ENCODE data around the gene GEMIN4. TPM values are rescaled to one million over a fixed set of nuclear protein-coding genes. Genes with fewer than 3 reads are reported as not detected.
A peak's percentile ranks its signal among the peaks of the same experiment; 100 is the strongest.

Gene GEMIN4
- total and polyA plus RNA-seq, 10 of the 15 experiments (the other 5 are each of a cell fraction or from before 2014, with no cell fraction given), result 2.4 to 55.6 (median 34.5) TPM

DNA sequence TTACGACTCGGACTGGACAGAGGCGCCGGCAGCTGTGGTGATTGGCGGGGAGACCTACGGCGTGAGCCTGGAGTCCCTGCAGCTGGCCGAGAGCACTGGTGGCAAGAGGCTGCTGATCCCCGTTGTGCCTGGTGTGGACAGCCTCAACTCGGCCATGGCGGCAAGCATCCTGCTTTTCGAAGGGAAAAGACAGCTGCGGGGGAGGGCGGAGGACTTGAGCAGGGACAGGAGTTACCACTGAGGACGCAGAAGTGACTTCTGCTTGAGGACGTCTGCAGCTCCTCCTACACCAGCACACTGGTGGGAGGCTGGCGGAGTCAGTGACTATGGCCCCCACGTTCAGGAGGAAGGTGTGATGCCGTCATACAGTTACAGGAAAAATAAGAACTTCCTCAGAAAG lies 39.8 kb upstream of the GEMIN4 start:
- Histone ChIP-seq H3K9ac (ENCODE audit: control insufficient read depth, insufficient read depth, low read length) (no peak overlapping the region), H3K9me3 (replicated peaks; ENCODE audit: control insufficient read depth, insufficient read depth, low read length) (no peaks in the 10 kb centered on the region), H2AFZ (ENCODE audit: control insufficient read depth, low read depth, low read length) (no peak overlapping the region), H3K4me3 (no peak overlapping the region), H3K4me1 (ENCODE audit: control insufficient read depth, insufficient read depth, low read length) (no peaks in the 10 kb centered on the region), H3K27ac (ENCODE audit: control insufficient read depth, insufficient read depth) (no peak overlapping the region), H4K20me1 (ENCODE audit: control insufficient read depth, insufficient read depth) (no peaks in the 10 kb centered on the region), H3K27me3 (replicated peaks in 1 of 2; ENCODE audit: control insufficient read depth in 2 of 2, insufficient read depth in 2 of 2, low read length in 1 of 2) (no peaks in the 10 kb centered on the region), H3K4me2 (ENCODE audit: control insufficient read depth, insufficient read depth) (no peak overlapping the region), H3K79me2 (ENCODE audit: control insufficient read depth, insufficient read depth, low read length) (no peaks in the 10 kb centered on the region), H3K36me3 (ENCODE audit: control insufficient read depth in 2 of 2, insufficient read depth in 2 of 2, low read length in 1 of 2) (peaks cover 6 to 11% of the 10 kb centered on the region in 2 experiments; a peak in 3 of 4 replicates)
- ChIA-PET RAD21 (ENCODE audit: unreplicated experiment) (no interaction called here), POLR2A (no interaction called here), CTCF (interaction anchor here (1.2 to 1.3 kb wide), 2 partner anchors 14 to 189 kb away, joined by 3 to 5 read pairs; no protein-coding TSS in a partner anchor), SMC1A (ENCODE audit: uncharacterized antibody, unreplicated experiment) (no interaction called here)
- in situ Hi-C loops (cut with MboI), result no loop called here
- TSS peak; percentile 31 for BruUV-seq (replicated peaks)
- 92% methylated on average over 19 of the region's 19 CpGs for WGBS (ENCODE audit: insufficient coverage, insufficient replicate concordance, low lambda C conversion rate, missing lambda C conversion rate)
- DNase-seq (ENCODE audit: low read depth, low spot score), result no peak
- intact Hi-C loops (cut with micrococcal nuclease; ENCODE audit: unreplicated experiment), result no loop called here
- no peak for ATAC-seq
- no peak for TF ChIP-seq MTA3 (IDR thresholded peaks at IDR 0.05; ENCODE audit: borderline replicate concordance, low read length)
- no peak for TF ChIP-seq MEF2A (IDR thresholded peaks at IDR 0.05; ENCODE audit: insufficient read depth, low read depth, low read length)
- TF ChIP-seq RUNX3 (IDR thresholded peaks at IDR 0.05; ENCODE audit: low read length), result no peak
- TF ChIP-seq CHD2 (IDR thresholded peaks at IDR 0.05; ENCODE audit: borderline replicate concordance, low read depth, low read length), result no peak
- TF ChIP-seq GATAD2B (conservative IDR thresholded peaks at IDR 0.05; ENCODE audit: low read depth), result no peak
- TF ChIP-seq ATF3 (IDR thresholded peaks at IDR 0.05; ENCODE audit: borderline replicate concordance, extremely low read depth, low read depth, low read length), result no peak
- no peak for TF ChIP-seq NR2C1 (IDR thresholded peaks at IDR 0.05)
- no peak for TF ChIP-seq RAD51 (IDR thresholded peaks at IDR 0.05)
- TF ChIP-seq HDAC2 (IDR thresholded peaks at IDR 0.05), result no peak
- no peak for TF ChIP-seq MTA2 (IDR thresholded peaks at IDR 0.05; ENCODE audit: low read depth)
- no peak for TF ChIP-seq CBFB (IDR thresholded peaks at IDR 0.05; ENCODE audit: low read depth)
- TF ChIP-seq, protein P1, sequence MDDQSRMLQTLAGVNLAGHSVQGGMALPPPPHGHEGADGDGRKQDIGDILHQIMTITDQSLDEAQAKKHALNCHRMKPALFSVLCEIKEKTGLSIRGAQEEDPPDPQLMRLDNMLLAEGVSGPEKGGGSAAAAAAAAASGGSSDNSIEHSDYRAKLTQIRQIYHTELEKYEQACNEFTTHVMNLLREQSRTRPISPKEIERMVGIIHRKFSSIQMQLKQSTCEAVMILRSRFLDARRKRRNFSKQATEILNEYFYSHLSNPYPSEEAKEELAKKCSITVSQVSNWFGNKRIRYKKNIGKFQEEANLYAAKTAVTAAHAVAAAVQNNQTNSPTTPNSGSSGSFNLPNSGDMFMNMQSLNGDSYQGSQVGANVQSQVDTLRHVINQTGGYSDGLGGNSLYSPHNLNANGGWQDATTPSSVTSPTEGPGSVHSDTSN (IDR thresholded peaks at IDR 0.05; ENCODE audit: insufficient replicate concordance, low read depth, low read length), result no peak
- no peak for TF ChIP-seq POU2F2 (IDR thresholded peaks at IDR 0.05; ENCODE audit: borderline replicate concordance, low read depth, low read length)
- TF ChIP-seq YY1 (IDR thresholded peaks at IDR 0.05; ENCODE audit: low read depth, low read length), result no peak
- no peak for TF ChIP-seq CBX5 (IDR thresholded peaks at IDR 0.05; ENCODE audit: low read depth)
- no peak for TF ChIP-seq JUND (IDR thresholded peaks at IDR 0.05; ENCODE audit: low read depth, low read length)
- no peak for TF ChIP-seq FOS (IDR thresholded peaks at IDR 0.05; ENCODE audit: borderline replicate concordance, extremely low read depth, insufficient read length)
- TF ChIP-seq, protein P2, sequence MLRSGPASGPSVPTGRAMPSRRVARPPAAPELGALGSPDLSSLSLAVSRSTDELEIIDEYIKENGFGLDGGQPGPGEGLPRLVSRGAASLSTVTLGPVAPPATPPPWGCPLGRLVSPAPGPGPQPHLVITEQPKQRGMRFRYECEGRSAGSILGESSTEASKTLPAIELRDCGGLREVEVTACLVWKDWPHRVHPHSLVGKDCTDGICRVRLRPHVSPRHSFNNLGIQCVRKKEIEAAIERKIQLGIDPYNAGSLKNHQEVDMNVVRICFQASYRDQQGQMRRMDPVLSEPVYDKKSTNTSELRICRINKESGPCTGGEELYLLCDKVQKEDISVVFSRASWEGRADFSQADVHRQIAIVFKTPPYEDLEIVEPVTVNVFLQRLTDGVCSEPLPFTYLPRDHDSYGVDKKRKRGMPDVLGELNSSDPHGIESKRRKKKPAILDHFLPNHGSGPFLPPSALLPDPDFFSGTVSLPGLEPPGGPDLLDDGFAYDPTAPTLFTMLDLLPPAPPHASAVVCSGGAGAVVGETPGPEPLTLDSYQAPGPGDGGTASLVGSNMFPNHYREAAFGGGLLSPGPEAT (IDR thresholded peaks at IDR 0.05; ENCODE audit: low read depth), result no peak
- TF ChIP-seq SIX5 (IDR thresholded peaks at IDR 0.05; ENCODE audit: low read depth, low read length, severe bottlenecking), result no peak
- TF ChIP-seq, protein P3, sequence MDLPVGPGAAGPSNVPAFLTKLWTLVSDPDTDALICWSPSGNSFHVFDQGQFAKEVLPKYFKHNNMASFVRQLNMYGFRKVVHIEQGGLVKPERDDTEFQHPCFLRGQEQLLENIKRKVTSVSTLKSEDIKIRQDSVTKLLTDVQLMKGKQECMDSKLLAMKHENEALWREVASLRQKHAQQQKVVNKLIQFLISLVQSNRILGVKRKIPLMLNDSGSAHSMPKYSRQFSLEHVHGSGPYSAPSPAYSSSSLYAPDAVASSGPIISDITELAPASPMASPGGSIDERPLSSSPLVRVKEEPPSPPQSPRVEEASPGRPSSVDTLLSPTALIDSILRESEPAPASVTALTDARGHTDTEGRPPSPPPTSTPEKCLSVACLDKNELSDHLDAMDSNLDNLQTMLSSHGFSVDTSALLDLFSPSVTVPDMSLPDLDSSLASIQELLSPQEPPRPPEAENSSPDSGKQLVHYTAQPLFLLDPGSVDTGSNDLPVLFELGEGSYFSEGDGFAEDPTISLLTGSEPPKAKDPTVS (IDR thresholded peaks at IDR 0.05; ENCODE audit: low read depth, low read length), result no peak
- no peak for FAIRE-seq
